HG03097 (cell line): Measurements from ENCODE around the gene GULP1.
"Not testable (repeated sequence)": the region's sequence is repeated elsewhere in the genome, so short reads cannot be mapped to it uniquely, and the experiment has no call there.

Experiments
- ATAC-seq: cut with Tn5 transposase; IDR thresholded peaks from one replicate; pipeline ENCODE4 v1.9.1; 2021; ENCODE audit not compliant: unreplicated experiment, low FRiP score

The GULP1 gene

GRCh38 chr2:188292348-188293239 lies 920 bp downstream of the GULP1 start:
- no peak for ATAC-seq

- ATAC-seq, result no peak
These were observed 2.1 kb downstream of the GULP1 start for GRCh38 chr2:188293601-188294351.

- no peak for ATAC-seq
These were observed 2.8 kb downstream of the GULP1 start for GRCh38 chr2:188294352-188294926.

GRCh38 chr2:188295067-188295685 lies 3.5 kb downstream of the GULP1 start:
- ATAC-seq, result no peak

GRCh38 chr2:188297978-188298377 lies 6.3 kb downstream of the GULP1 start:
- no peak for ATAC-seq

GRCh38 chr2:188298937-188299371 lies 7.3 kb downstream of the GULP1 start:
- not testable (repeated sequence) for ATAC-seq

GRCh38 chr2:188303363-188304031 lies 11.8 kb downstream of the GULP1 start:
- no peak for ATAC-seq

- no peak for ATAC-seq
These were observed 13.6 kb downstream of the GULP1 start for GRCh38 chr2:188305271-188305670.

GRCh38 chr2:188306271-188306670 lies 14.6 kb downstream of the GULP1 start:
- no peak for ATAC-seq

- no peak for ATAC-seq
These were observed 16.2 kb downstream of the GULP1 start for GRCh38 chr2:188307850-188308283.

GRCh38 chr2:188308483-188308882 lies 16.8 kb downstream of the GULP1 start:
- no peak for ATAC-seq

GRCh38 chr2:188309364-188309763 lies 17.7 kb downstream of the GULP1 start:
- no peak for ATAC-seq

- ATAC-seq, result no peak
These were observed 22.8 kb downstream of the GULP1 start for GRCh38 chr2:188314314-188315054.

GRCh38 chr2:188315750-188316149 lies 24.1 kb downstream of the GULP1 start:
- no peak for ATAC-seq

- ATAC-seq, result no peak
These were observed 24.7 kb downstream of the GULP1 start for GRCh38 chr2:188316342-188316741.

GRCh38 chr2:188316791-188317423 lies 25.2 kb downstream of the GULP1 start:
- ATAC-seq, result no peak

GRCh38 chr2:188318161-188318749 lies 26.6 kb downstream of the GULP1 start:
- ATAC-seq, result no peak

- ATAC-seq, result no peak
These were observed 28.2 kb downstream of the GULP1 start for GRCh38 chr2:188319838-188320237.

GRCh38 chr2:188320861-188321260 lies 29.2 kb downstream of the GULP1 start:
- ATAC-seq, result no peak
